ENCODE data around the gene MAPK8.

DNA sequence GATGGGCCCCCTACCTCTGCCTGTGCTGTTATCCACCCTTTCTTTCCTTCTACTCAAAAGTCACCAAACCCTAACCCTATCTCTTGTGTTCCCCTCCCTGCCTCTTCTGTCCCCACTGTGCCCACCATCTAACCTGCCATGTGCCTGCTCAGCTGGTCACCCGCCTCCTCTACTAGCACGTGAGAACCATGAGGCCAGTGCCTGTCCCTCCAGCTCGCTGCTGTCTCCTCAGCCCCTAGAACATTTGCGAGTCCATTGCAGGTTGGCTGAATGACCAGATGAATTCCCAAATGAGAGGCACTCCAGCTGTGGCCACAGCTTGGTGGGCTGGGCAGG lies 169.4 kb downstream of the MAPK8 start:
- TF ChIP-seq CTCF (IDR thresholded peaks at IDR 0.05; ENCODE audit: insufficient read depth, low read length) (no peak), POLR2AphosphoS5 (IDR thresholded peaks at IDR 0.05; ENCODE audit: low read depth) (no peak)
- TF ChIP-seq, protein P1, sequence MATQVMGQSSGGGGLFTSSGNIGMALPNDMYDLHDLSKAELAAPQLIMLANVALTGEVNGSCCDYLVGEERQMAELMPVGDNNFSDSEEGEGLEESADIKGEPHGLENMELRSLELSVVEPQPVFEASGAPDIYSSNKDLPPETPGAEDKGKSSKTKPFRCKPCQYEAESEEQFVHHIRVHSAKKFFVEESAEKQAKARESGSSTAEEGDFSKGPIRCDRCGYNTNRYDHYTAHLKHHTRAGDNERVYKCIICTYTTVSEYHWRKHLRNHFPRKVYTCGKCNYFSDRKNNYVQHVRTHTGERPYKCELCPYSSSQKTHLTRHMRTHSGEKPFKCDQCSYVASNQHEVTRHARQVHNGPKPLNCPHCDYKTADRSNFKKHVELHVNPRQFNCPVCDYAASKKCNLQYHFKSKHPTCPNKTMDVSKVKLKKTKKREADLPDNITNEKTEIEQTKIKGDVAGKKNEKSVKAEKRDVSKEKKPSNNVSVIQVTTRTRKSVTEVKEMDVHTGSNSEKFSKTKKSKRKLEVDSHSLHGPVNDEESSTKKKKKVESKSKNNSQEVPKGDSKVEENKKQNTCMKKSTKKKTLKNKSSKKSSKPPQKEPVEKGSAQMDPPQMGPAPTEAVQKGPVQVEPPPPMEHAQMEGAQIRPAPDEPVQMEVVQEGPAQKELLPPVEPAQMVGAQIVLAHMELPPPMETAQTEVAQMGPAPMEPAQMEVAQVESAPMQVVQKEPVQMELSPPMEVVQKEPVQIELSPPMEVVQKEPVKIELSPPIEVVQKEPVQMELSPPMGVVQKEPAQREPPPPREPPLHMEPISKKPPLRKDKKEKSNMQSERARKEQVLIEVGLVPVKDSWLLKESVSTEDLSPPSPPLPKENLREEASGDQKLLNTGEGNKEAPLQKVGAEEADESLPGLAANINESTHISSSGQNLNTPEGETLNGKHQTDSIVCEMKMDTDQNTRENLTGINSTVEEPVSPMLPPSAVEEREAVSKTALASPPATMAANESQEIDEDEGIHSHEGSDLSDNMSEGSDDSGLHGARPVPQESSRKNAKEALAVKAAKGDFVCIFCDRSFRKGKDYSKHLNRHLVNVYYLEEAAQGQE (IDR thresholded peaks at IDR 0.05; ENCODE audit: insufficient replicate concordance, low read depth), result no peak
